ENCODE measurements around the gene BOLA3.
"Not testable (repeated sequence)": the region's sequence is repeated elsewhere in the genome, so short reads cannot be mapped to it uniquely, and the experiment has no call there.

DNA sequence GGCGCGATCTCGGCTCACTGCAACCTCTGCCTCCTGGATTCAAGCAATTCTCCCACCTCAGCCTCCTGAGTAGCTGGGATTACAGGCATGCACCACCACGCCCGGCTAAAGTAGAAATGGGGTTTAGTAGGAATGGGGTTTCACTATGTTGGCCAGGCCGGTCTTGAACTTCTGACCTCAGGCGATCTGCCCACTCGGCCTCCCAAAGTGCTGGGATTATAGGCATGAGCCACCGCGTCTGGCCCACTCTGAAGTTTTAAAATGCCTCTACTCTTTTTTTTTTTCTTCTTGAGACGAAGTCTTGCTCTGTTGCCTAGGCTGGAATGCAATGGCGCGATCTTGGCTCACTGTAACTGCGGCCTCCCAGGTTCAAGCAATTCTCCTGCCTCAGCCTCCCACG lies 39.0 kb upstream of the BOLA3 start:
- TF ChIP-seq CTCF (conservative IDR thresholded peaks at IDR 0.05 in 1 of 2, IDR thresholded peaks at IDR 0.05 in 1 of 2; ENCODE audit: low read depth in 1 of 2, low read length in 2 of 2); EZH2 (IDR thresholded peaks at IDR 0.05; ENCODE audit: low read length, missing control alignments): not testable (repeated sequence)

Data from fibroblast of lung (primary cell).